ENCODE measurements around the gene KIFAP3.

- no peak for TF ChIP-seq CTCF (IDR thresholded peaks at IDR 0.05; ENCODE audit: insufficient read depth, low read length, poor library complexity, severe bottlenecking)
- no peak for TF ChIP-seq EZH2phosphoT487 (conservative IDR thresholded peaks at IDR 0.05; ENCODE audit: low read length)
Observed at GRCh38 chr1:169890761-169891538, 183.5 kb downstream of the KIFAP3 start.

Data from SU-DHL-6 (cell line).